Duodenal mucosa (tissue), 2 donors: ENCODE data around the gene LIN28A.

Experiments used
- H3K27ac ChIP-seq: one replicate; pipeline ENCODE4 v1.7.0; 2013; ENCODE audit warnings: low read depth, low read length
- H3K27me3 ChIP-seq, 2 donors: one replicate each; pipeline ENCODE4 v1.7.0; 2013; ENCODE audit warnings: low read length in 2 of 2, control low read depth in 1 of 2; ENCODE audit not compliant: insufficient read depth in 2 of 2, control insufficient read depth in 1 of 2
- H3K36me3 ChIP-seq, 2 donors: one replicate each; pipeline ENCODE4 v1.7.0; 2013; ENCODE audit warnings: low read length in 2 of 2, control low read depth in 1 of 2; ENCODE audit not compliant: insufficient read depth in 2 of 2, control insufficient read depth in 1 of 2
- H3K4me1 ChIP-seq, 2 donors: one replicate each; pipeline ENCODE4 v1.7.0; 2013; ENCODE audit warnings: low read length in 2 of 2, control low read depth in 1 of 2; ENCODE audit not compliant: insufficient read depth in 2 of 2, control insufficient read depth in 1 of 2
- H3K4me3 ChIP-seq, 2 donors: one replicate each; pipeline ENCODE4 v1.7.0; 2013; ENCODE audit warnings: low read length in 2 of 2, low read depth in 1 of 2
- H3K9ac ChIP-seq, 2 donors: one replicate each; pipeline ENCODE4 v1.7.0; 2013; ENCODE audit warnings: low read length in 2 of 2, low read depth in 1 of 2
- H3K9me3 ChIP-seq, 2 donors: one replicate each; pipeline ENCODE4 v1.7.0; 2013; ENCODE audit warnings: low read length in 2 of 2, control low read depth in 1 of 2; ENCODE audit not compliant: control insufficient read depth in 1 of 2

Gene LIN28A

GRCh38 chr1:26405281-26405915, 5.2 kb upstream of the LIN28A start:
- Histone ChIP-seq H3K4me1 (no peaks in the 10 kb centered on the region), H3K9ac (no peak overlapping the region), H3K27ac (no peak overlapping the region), H3K36me3 (no peaks in the 10 kb centered on the region), H3K4me3 (no peak overlapping the region), H3K27me3 (peaks cover 18 to 19% of the 10 kb centered on the region in 2 donors), H3K9me3 (no peaks in the 10 kb centered on the region)

- Histone ChIP-seq H3K27me3 (peaks cover 42 to 50% of the 10 kb centered on the region in 2 donors), H3K9ac (no peak overlapping the region), H3K36me3 (no peaks in the 10 kb centered on the region), H3K9me3 (no peaks in the 10 kb centered on the region), H3K4me1 (no peaks in the 10 kb centered on the region), H3K4me3 (no peak overlapping the region), H3K27ac (no peak overlapping the region)
These were observed 2.0 kb upstream of the LIN28A start for GRCh38 chr1:26408604-26409003.

- Histone ChIP-seq H3K27ac (no peak overlapping the region), H3K9ac (no peak overlapping the region), H3K4me1 (no peaks in the 10 kb centered on the region), H3K9me3 (no peaks in the 10 kb centered on the region), H3K4me3 (no peak overlapping the region), H3K27me3 (peaks cover 38 to 55% of the 10 kb centered on the region in 2 donors), H3K36me3 (no peaks in the 10 kb centered on the region)
These were observed 1.3 kb upstream of the LIN28A start for GRCh38 chr1:26409191-26409807.

- H3K27ac ChIP-seq = no peak overlapping the region
- H3K9me3 ChIP-seq = no peaks in the 10 kb centered on the region
- H3K27me3 ChIP-seq = peaks cover 47 to 71% of the 10 kb centered on the region in 2 donors
- H3K9ac ChIP-seq = no peak overlapping the region
- H3K4me3 ChIP-seq = no peak overlapping the region
- H3K36me3 ChIP-seq = no peaks in the 10 kb centered on the region
- no peaks in the 10 kb centered on the region for H3K4me1 ChIP-seq
These were observed 1.0 kb downstream of the LIN28A start for GRCh38 chr1:26411624-26412074.

- no peak overlapping the region for H3K27ac ChIP-seq
- peaks cover 47 to 71% of the 10 kb centered on the region in 2 donors for H3K27me3 ChIP-seq
- H3K4me1 ChIP-seq = no peaks in the 10 kb centered on the region
- H3K9me3 ChIP-seq = no peaks in the 10 kb centered on the region
- H3K36me3 ChIP-seq = no peaks in the 10 kb centered on the region
- no peak overlapping the region for H3K4me3 ChIP-seq
- no peak overlapping the region for H3K9ac ChIP-seq
These were observed 1.7 kb downstream of the LIN28A start for GRCh38 chr1:26412180-26412840.

GRCh38 chr1:26413031-26413430, 2.4 kb downstream of the LIN28A start:
- Histone ChIP-seq H3K4me1 (no peaks in the 10 kb centered on the region), H3K36me3 (no peaks in the 10 kb centered on the region), H3K9ac (no peak overlapping the region), H3K4me3 (no peak overlapping the region), H3K9me3 (no peaks in the 10 kb centered on the region), H3K27ac (no peak overlapping the region), H3K27me3 (peaks cover 47 to 71% of the 10 kb centered on the region in 2 donors)

- Histone ChIP-seq H3K4me1 (no peaks in the 10 kb centered on the region), H3K36me3 (no peaks in the 10 kb centered on the region), H3K27me3 (peaks cover 21 to 34% of the 10 kb centered on the region in 2 donors), H3K9ac (no peak overlapping the region), H3K27ac (no peak overlapping the region), H3K4me3 (no peak overlapping the region), H3K9me3 (no peaks in the 10 kb centered on the region)
These were observed 6.6 kb downstream of the LIN28A start for GRCh38 chr1:26417111-26417759.

- H3K9ac ChIP-seq = no peak overlapping the region
- no peaks in the 10 kb centered on the region for H3K9me3 ChIP-seq
- H3K27ac ChIP-seq = no peak overlapping the region
- H3K27me3 ChIP-seq = peaks cover 9 to 19% of the 10 kb centered on the region in 2 donors
- no peaks in the 10 kb centered on the region for H3K4me1 ChIP-seq
- H3K36me3 ChIP-seq = no peaks in the 10 kb centered on the region
- H3K4me3 ChIP-seq = no peak overlapping the region
These were observed 8.3 kb downstream of the LIN28A start for GRCh38 chr1:26418865-26419349.

GRCh38 chr1:26419494-26419893, 8.9 kb downstream of the LIN28A start:
- Histone ChIP-seq H3K9me3 (no peaks in the 10 kb centered on the region), H3K27ac (no peak overlapping the region), H3K27me3 (peaks cover 8 to 14% of the 10 kb centered on the region in 2 donors), H3K9ac (no peak overlapping the region), H3K4me3 (no peak overlapping the region), H3K4me1 (no peaks in the 10 kb centered on the region), H3K36me3 (no peaks in the 10 kb centered on the region)

- Histone ChIP-seq H3K27me3 (peaks cover 0 to 2% of the 10 kb centered on the region in 2 donors), H3K9me3 (no peaks in the 10 kb centered on the region), H3K27ac (no peak overlapping the region), H3K36me3 (peaks cover 0 to 4% of the 10 kb centered on the region in 2 donors), H3K9ac (no peak overlapping the region), H3K4me1 (peaks cover 20 to 22% of the 10 kb centered on the region in 2 donors), H3K4me3 (no peak overlapping the region)
These were observed 19.1 kb downstream of the LIN28A start for GRCh38 chr1:26429721-26430120.
